NT2/D1 (cell line): ENCODE data around the gene TBCE.

Source experiments
- SUZ12 ChIP-seq: IDR thresholded peaks from 2 replicates; pipeline ENCODE4 v1.6.1; 2011; ENCODE audit not compliant: insufficient read length, insufficient read depth; ENCODE audit errors: extremely low read depth
- YY1 ChIP-seq: IDR thresholded peaks from 2 replicates; pipeline ENCODE4 v1.6.1; 2011; ENCODE audit not compliant: insufficient read length, insufficient read depth
- ZNF274 ChIP-seq: IDR thresholded peaks from 2 replicates; pipeline ENCODE4 v1.6.1; 2011; ENCODE audit warnings: mild to moderate bottlenecking, low read depth, low read length

DNA sequence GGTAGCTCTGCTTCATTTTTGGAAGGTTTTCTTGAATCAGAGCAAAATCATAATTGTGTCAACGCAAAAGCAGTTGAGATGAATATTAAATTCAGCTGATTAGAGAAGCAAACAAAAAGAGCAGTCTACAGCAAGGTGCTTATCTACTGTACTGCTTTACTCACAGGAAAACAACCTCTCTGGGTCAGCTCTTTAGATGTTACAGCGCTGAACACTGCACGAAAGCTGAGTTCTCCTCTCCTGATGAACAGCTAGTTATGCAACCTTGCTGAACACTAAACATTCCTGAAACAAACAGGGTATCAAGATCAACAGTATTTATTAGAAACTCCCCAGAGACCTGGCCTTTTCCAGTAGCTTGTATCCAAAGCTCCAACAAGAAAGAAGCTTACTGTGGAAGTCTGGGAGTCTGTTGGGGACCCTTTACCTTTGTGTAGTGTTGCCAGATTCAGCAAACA, 41.3 kb downstream of the TBCE start:
- TF ChIP-seq YY1 (no peak), SUZ12 (no peak), ZNF274 (no peak)
